ENCODE results near the gene CADM1. TPM values are rescaled to one million over a fixed set of nuclear protein-coding genes. Genes with fewer than 3 reads are reported as not detected.

Gene CADM1
- total RNA-seq, 1 experiment from 2014 or later: 1.1 TPM

- BruUV-seq (replicated peaks): no TSS peak
- peak overlapping the region; percentile 64 for H3K4me3 ChIP-seq (ENCODE audit: low read length)
- no peaks in the 10 kb centered on the region for H4K20me1 ChIP-seq (ENCODE audit: low read length)
- H3K36me3 ChIP-seq (ENCODE audit: low read depth, low read length): no peaks in the 10 kb centered on the region
- H3K79me2 ChIP-seq (ENCODE audit: low read length): no peaks in the 10 kb centered on the region
- DNase-seq (peak; percentile 34), ATAC-seq (peak; percentile 60)
- intact Hi-C loops (cut with micrococcal nuclease): no loop called here
- no peaks in the 10 kb centered on the region for H3K9me3 ChIP-seq (ENCODE audit: low read length)
- ChIA-PET CTCF (interaction anchor here (0.6 kb wide), 1 partner anchor 775 kb away, joined by 4 read pairs; no protein-coding TSS in a partner anchor), POLR2A (ENCODE audit: unreplicated experiment) (no interaction called here)
- H3K9me2 ChIP-seq (replicated peaks; ENCODE audit: low read length): no peaks in the 10 kb centered on the region
- TF ChIP-seq EZH2 (IDR thresholded peaks at IDR 0.05; ENCODE audit: low read length, unreplicated experiment) (no peak), EZH2phosphoT487 (IDR thresholded peaks at IDR 0.05; ENCODE audit: borderline replicate concordance, low read length) (peak; percentile 69; the same call in 1 of the 2 replicates), CTCF (conservative IDR thresholded peaks at IDR 0.05; ENCODE audit: low read depth, low read length) (no peak)
- no peaks in the 10 kb centered on the region for H3F3A ChIP-seq (ENCODE audit: low read length, unreplicated experiment)
- H3K27ac ChIP-seq (ENCODE audit: low read length): no peak overlapping the region
- peaks cover 67% of the 10 kb centered on the region for H3K27me3 ChIP-seq (ENCODE audit: low read length)
- no peaks in the 10 kb centered on the region; the same call in 1 of the 2 replicates for H3K4me1 ChIP-seq (ENCODE audit: insufficient read depth, low read length)
- H3K4me2 ChIP-seq (ENCODE audit: low read length): peak overlapping the region; percentile 77
- no peak overlapping the region for H3K9ac ChIP-seq (ENCODE audit: low read length)
- H2AFZ ChIP-seq (ENCODE audit: low read length): peak overlapping the region; percentile 54
Measured at GRCh38 chr11:115503083-115503885, 931 bp downstream of the CADM1 start.

- Histone ChIP-seq H3K27ac (ENCODE audit: low read length) (no peak overlapping the region), H3F3A (ENCODE audit: low read length, unreplicated experiment) (no peaks in the 10 kb centered on the region), H3K9ac (ENCODE audit: low read length) (no peak overlapping the region), H3K79me2 (ENCODE audit: low read length) (no peaks in the 10 kb centered on the region), H3K27me3 (ENCODE audit: low read length) (peaks cover 67% of the 10 kb centered on the region), H3K36me3 (ENCODE audit: low read depth, low read length) (no peaks in the 10 kb centered on the region), H3K4me3 (ENCODE audit: low read length) (peak overlapping the region; percentile 64), H3K9me2 (replicated peaks; ENCODE audit: low read length) (no peaks in the 10 kb centered on the region), H3K4me2 (ENCODE audit: low read length) (peak overlapping the region; percentile 77), H3K9me3 (ENCODE audit: low read length) (no peaks in the 10 kb centered on the region), H4K20me1 (ENCODE audit: low read length) (no peaks in the 10 kb centered on the region), H3K4me1 (ENCODE audit: insufficient read depth, low read length) (no peaks in the 10 kb centered on the region; the same call in 1 of the 2 replicates), H2AFZ (ENCODE audit: low read length) (peak overlapping the region; percentile 54)
- intact Hi-C loops (cut with micrococcal nuclease): no loop called here
- ATAC-seq (no peak), DNase-seq (no peak)
- POLR2A ChIA-PET (ENCODE audit: unreplicated experiment): no interaction called here
- no peak for TF ChIP-seq EZH2 (IDR thresholded peaks at IDR 0.05; ENCODE audit: low read length, unreplicated experiment)
- no peak for TF ChIP-seq CTCF (conservative IDR thresholded peaks at IDR 0.05; ENCODE audit: low read depth, low read length)
- no TSS peak for BruUV-seq (replicated peaks)
- CTCF ChIA-PET: interaction anchor here (0.6 kb wide), 1 partner anchor 774 kb away, joined by 4 read pairs; no protein-coding TSS in a partner anchor
Measured at GRCh38 chr11:115502636-115503082, 1.6 kb downstream of the CADM1 start.
